Activated CD4-positive, alpha-beta memory T cell treated with anti-CD3 and anti-CD28 coated beads, Interleukin-2, amount 10 ng/mL, durations not matched to agents 7 days and 5 days (primary cell): ENCODE results near the gene ESCO1. TPM values are rescaled to one million over a fixed set of nuclear protein-coding genes. Genes with fewer than 3 reads are reported as not detected.

Source experiments
- CTCF ChIA-PET: fragments of 350-600 bp; sonication (Branson Sonifier 250); formaldehyde crosslinking; loops from one replicate; lab custom pipeline; 2021; ENCODE audit warnings: antibody characterized with exemption, inconsistent platforms; lab: Charles Lee
- POLR2A ChIA-PET: fragments of 350-600 bp; sonication (Branson Sonifier 250); formaldehyde crosslinking; loops from one replicate; lab custom pipeline; 2021; ENCODE audit warnings: antibody characterized with exemption; lab: Charles Lee
- DNase-seq: peaks from one replicate; pipeline ENCODE4 v3.0.0-alpha.2; 2020
- H3K27ac Mint-ChIP-seq: one replicate; pipeline ENCODE4 v1.8.0; 2021; ENCODE audit warnings: mild to moderate bottlenecking, mixed read lengths
- H3K27me3 Mint-ChIP-seq: one replicate; pipeline ENCODE4 v1.8.0; 2021; ENCODE audit warnings: mixed read lengths
- H3K36me3 Mint-ChIP-seq: one replicate; pipeline ENCODE4 v1.8.0; 2021; ENCODE audit warnings: low read depth, mixed read lengths
- H3K4me1 Mint-ChIP-seq: one replicate; pipeline ENCODE4 v1.8.0; 2021; ENCODE audit warnings: mixed read lengths
- H3K4me3 Mint-ChIP-seq: one replicate; pipeline ENCODE4 v1.8.0; 2021; ENCODE audit warnings: mild to moderate bottlenecking, mixed read lengths
- H3K9me3 Mint-ChIP-seq: one replicate; pipeline ENCODE4 v1.8.0; 2021; ENCODE audit warnings: mixed read lengths
- total RNA-seq, 2 experiments: library from RNA; stranded (reverse); gene quantifications; one replicate each; pipeline ENCODE4 v1.2.3, GENCODE V29; 2021

ESCO1 gene
- total RNA-seq, 2 experiments from 2014 or later = 22.8 to 22.9 TPM

DNA sequence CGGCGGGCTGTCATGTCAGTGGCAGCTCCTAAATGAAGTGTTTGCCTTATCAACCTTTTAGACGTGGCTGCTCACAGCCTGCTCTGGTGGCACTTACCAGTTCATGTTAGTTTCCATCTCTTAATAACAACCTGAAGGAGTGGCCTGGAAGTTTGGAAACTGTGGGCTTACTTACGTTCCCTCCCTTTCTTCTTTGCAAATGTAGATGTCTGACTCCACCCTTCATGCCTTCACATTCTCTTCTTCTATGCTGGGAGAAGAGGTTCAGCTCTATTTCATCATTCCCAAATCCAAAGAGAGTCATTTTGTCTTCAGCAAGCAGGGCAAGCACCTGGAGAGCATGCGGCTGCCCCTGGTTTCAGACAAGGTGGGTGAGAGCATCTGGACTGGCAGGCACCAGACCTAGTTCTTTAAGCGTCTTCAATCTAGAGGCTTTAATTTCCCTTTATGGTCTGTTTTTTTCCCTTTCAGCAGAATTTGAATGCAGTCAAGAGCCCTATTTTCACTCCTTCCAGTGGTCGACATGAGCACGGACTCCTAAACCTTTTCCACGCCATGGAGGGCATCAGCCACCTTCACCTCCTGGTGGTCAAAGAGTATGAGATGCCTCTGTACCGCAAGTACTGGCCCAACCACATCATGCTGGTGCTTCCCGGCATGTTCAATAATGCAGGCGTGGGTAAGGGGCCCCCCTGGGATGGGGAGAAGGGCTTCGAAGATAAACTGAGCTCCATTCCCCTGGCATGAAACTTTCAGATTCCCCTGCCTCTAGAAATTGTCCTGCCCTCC lies 92.4 kb downstream of the ESCO1 start:
- POLR2A ChIA-PET = interaction anchor here (0.6 kb wide), 1 partner anchor 1911 kb away, joined by 5 read pairs; no protein-coding TSS in a partner anchor
- no peak for DNase-seq
- Mint-ChIP-seq H3K36me3 (no peaks in the 10 kb centered on the region), H3K4me3 (no peak overlapping the region), H3K4me1 (no peaks in the 10 kb centered on the region), H3K27me3 (no peaks in the 10 kb centered on the region), H3K9me3 (no peaks in the 10 kb centered on the region), H3K27ac (no peak overlapping the region)
- CTCF ChIA-PET = no interaction called here

DNA sequence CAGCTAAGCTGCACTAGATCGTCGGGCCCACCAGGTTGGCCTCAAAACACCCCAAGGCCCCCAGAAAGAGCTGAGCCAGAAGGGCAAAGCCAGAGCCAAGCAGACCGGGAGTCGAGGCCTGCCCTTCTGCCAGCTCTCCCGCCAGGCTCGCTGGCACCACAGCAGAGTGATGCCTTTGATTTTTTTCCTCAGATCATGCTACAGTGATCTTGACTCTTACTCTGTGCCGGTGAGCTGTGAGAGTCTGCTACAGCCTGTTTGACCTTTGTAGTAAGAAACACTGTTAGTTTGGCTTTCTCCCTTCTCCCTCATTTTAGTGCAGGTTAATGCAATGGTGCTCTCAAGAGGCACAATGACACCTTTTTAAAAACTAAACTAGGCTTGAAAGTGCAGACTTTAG lies 97.8 kb downstream of the ESCO1 start:
- no peak overlapping the region for H3K4me3 Mint-ChIP-seq
- ChIA-PET POLR2A (no interaction called here), CTCF (interaction anchor here (0.7 kb wide), 1 partner anchor 8 kb away, joined by 3 read pairs; no protein-coding TSS in a partner anchor)
- no peak for DNase-seq
- no peaks in the 10 kb centered on the region for H3K36me3 Mint-ChIP-seq
- H3K4me1 Mint-ChIP-seq = no peaks in the 10 kb centered on the region
- H3K27me3 Mint-ChIP-seq = no peaks in the 10 kb centered on the region
- no peak overlapping the region for H3K27ac Mint-ChIP-seq
- no peaks in the 10 kb centered on the region for H3K9me3 Mint-ChIP-seq

- no peak overlapping the region for H3K4me3 Mint-ChIP-seq
- peaks cover 1% of the 10 kb centered on the region for H3K27me3 Mint-ChIP-seq
- no peaks in the 10 kb centered on the region for H3K36me3 Mint-ChIP-seq
- H3K9me3 Mint-ChIP-seq = no peaks in the 10 kb centered on the region
- no peak for DNase-seq
- POLR2A ChIA-PET = no interaction called here
- CTCF ChIA-PET = no interaction called here
- no peak overlapping the region for H3K27ac Mint-ChIP-seq
- no peaks in the 10 kb centered on the region for H3K4me1 Mint-ChIP-seq
Observed at GRCh38 chr18:21499997-21500396, 100.5 kb downstream of the ESCO1 start.

GRCh38 chr18:21496277-21496835 lies 104.1 kb downstream of the ESCO1 start:
- Mint-ChIP-seq H3K9me3 (no peaks in the 10 kb centered on the region), H3K4me3 (no peak overlapping the region), H3K27me3 (peaks cover 3% of the 10 kb centered on the region), H3K36me3 (no peaks in the 10 kb centered on the region), H3K4me1 (no peaks in the 10 kb centered on the region), H3K27ac (no peak overlapping the region)
- no peak for DNase-seq
- ChIA-PET CTCF (interaction anchor here (1.0 kb wide), 1 partner anchor 104 kb away, joined by 3 read pairs; the partner anchor contains the start of gene ESCO1), POLR2A (no interaction called here)

- no peak overlapping the region for H3K27ac Mint-ChIP-seq
- H3K9me3 Mint-ChIP-seq = no peaks in the 10 kb centered on the region
- no peaks in the 10 kb centered on the region for H3K4me1 Mint-ChIP-seq
- ChIA-PET POLR2A (no interaction called here), CTCF (no interaction called here)
- H3K36me3 Mint-ChIP-seq = no peaks in the 10 kb centered on the region
- H3K4me3 Mint-ChIP-seq = no peak overlapping the region
- DNase-seq = no peak
- H3K27me3 Mint-ChIP-seq = peaks cover 8% of the 10 kb centered on the region
Observed at GRCh38 chr18:21490748-21491147, 109.8 kb downstream of the ESCO1 start.

DNA sequence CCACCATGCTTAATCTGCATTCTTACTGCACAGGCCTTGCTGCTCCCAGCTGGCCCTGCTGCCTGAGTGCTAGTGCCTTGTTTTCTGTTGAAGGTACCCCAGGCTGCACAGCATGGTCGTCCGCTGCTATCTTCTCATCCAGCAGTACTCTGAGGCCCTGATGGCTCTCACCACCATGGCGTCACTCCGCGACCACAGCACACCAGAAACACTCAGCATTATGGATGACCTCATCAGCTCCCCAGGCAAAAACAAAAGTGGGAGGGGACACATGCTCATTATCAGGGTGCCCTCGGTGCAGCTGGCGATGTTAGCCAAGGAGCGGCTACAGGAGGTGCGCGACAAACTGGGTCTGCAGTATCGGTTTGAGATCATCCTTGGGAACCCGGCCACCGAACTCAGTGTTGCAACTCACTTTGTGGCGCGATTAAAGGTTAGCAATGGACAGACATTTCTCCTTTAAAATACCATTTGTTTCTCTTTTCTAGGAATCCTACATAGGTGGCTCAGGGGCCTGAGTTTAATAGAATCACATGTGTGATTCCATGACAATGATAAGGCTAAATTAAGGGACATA lies 110.5 kb downstream of the ESCO1 start:
- DNase-seq = no peak
- no peak overlapping the region for H3K4me3 Mint-ChIP-seq
- peaks cover 4% of the 10 kb centered on the region for H3K4me1 Mint-ChIP-seq
- H3K9me3 Mint-ChIP-seq = no peaks in the 10 kb centered on the region
- H3K36me3 Mint-ChIP-seq = no peaks in the 10 kb centered on the region
- H3K27me3 Mint-ChIP-seq = peaks cover 8% of the 10 kb centered on the region
- ChIA-PET CTCF (interaction anchor here (0.7 to 3.7 kb wide), 6 partner anchors 16 to 466 kb away, joined by 3 to 13 read pairs (median 3); partner anchors contain the start of gene ESCO1), POLR2A (no interaction called here)
- H3K27ac Mint-ChIP-seq = no peak overlapping the region

GRCh38 chr18:21489119-21489750 lies 111.3 kb downstream of the ESCO1 start:
- peaks cover 4% of the 10 kb centered on the region for H3K4me1 Mint-ChIP-seq
- H3K4me3 Mint-ChIP-seq = no peak overlapping the region
- peak; percentile 29 for DNase-seq
- CTCF ChIA-PET = interaction anchor here (0.6 to 3.7 kb wide), 8 partner anchors 16 to 470 kb away, joined by 3 to 13 read pairs (median 3); partner anchors contain the start of gene ESCO1
- no peaks in the 10 kb centered on the region for H3K9me3 Mint-ChIP-seq
- no peak overlapping the region for H3K27ac Mint-ChIP-seq
- POLR2A ChIA-PET = no interaction called here
- H3K27me3 Mint-ChIP-seq = peaks cover 6% of the 10 kb centered on the region
- no peaks in the 10 kb centered on the region for H3K36me3 Mint-ChIP-seq

GRCh38 chr18:21486905-21487437 lies 113.5 kb downstream of the ESCO1 start:
- H3K36me3 Mint-ChIP-seq = no peaks in the 10 kb centered on the region
- ChIA-PET CTCF (interaction anchor here (3.7 kb wide), 1 partner anchor 469 kb away, joined by 13 read pairs; no protein-coding TSS in a partner anchor), POLR2A (no interaction called here)
- no peaks in the 10 kb centered on the region for H3K9me3 Mint-ChIP-seq
- no peak overlapping the region for H3K27ac Mint-ChIP-seq
- H3K4me3 Mint-ChIP-seq = no peak overlapping the region
- peaks cover 6% of the 10 kb centered on the region for H3K27me3 Mint-ChIP-seq
- no peak for DNase-seq
- H3K4me1 Mint-ChIP-seq = peaks cover 4% of the 10 kb centered on the region

- peaks cover 4% of the 10 kb centered on the region for H3K4me1 Mint-ChIP-seq
- H3K27ac Mint-ChIP-seq = no peak overlapping the region
- peaks cover 13% of the 10 kb centered on the region for H3K27me3 Mint-ChIP-seq
- ChIA-PET CTCF (interaction anchor here (0.7 kb wide), 1 partner anchor 116 kb away, joined by 4 read pairs; the partner anchor contains the start of gene ESCO1), POLR2A (no interaction called here)
- no peak overlapping the region for H3K4me3 Mint-ChIP-seq
- no peaks in the 10 kb centered on the region for H3K9me3 Mint-ChIP-seq
- no peak for DNase-seq
- no peaks in the 10 kb centered on the region for H3K36me3 Mint-ChIP-seq
Observed at GRCh38 chr18:21484851-21485636, 115.5 kb downstream of the ESCO1 start.

- peaks cover 15% of the 10 kb centered on the region for H3K27me3 Mint-ChIP-seq
- no peaks in the 10 kb centered on the region for H3K9me3 Mint-ChIP-seq
- peaks cover 4% of the 10 kb centered on the region for H3K4me1 Mint-ChIP-seq
- no peak overlapping the region for H3K27ac Mint-ChIP-seq
- H3K36me3 Mint-ChIP-seq = no peaks in the 10 kb centered on the region
- POLR2A ChIA-PET = no interaction called here
- no peak for DNase-seq
- H3K4me3 Mint-ChIP-seq = no peak overlapping the region
- CTCF ChIA-PET = no interaction called here
Observed at GRCh38 chr18:21483051-21483450, 117.5 kb downstream of the ESCO1 start.

- CTCF ChIA-PET = no interaction called here
- Mint-ChIP-seq H3K4me1 (peaks cover 4% of the 10 kb centered on the region), H3K27me3 (peaks cover 11% of the 10 kb centered on the region), H3K4me3 (no peak overlapping the region), H3K36me3 (no peaks in the 10 kb centered on the region), H3K27ac (no peak overlapping the region), H3K9me3 (no peaks in the 10 kb centered on the region)
- POLR2A ChIA-PET = no interaction called here
- no peak for DNase-seq
Observed at GRCh38 chr18:21481739-21482138, 118.8 kb downstream of the ESCO1 start.

DNA sequence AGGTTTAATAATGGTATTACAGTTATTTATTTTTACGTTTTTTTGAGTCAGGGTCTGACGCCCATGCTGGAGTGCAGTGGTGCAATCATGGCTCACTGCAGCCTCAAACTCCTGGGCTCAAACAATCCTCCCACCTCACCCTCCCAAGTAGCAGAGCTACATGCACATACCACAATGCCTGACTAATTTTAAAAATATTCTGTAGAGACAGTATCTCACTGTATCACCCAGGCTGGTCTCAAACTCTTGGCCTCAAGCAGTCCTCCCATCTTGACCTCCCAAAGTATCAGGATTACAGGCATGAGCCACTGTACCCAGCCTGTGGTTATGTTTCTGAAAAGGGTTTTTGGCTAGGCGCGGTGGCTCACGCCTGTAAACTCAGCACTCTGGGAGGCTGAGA lies 120.8 kb downstream of the ESCO1 start:
- CTCF ChIA-PET = no interaction called here

More for the DNA sequence above, 120.8 kb downstream of the ESCO1 start:
- no peak for DNase-seq
- Mint-ChIP-seq H3K4me1 (no peaks in the 10 kb centered on the region), H3K9me3 (no peaks in the 10 kb centered on the region), H3K36me3 (no peaks in the 10 kb centered on the region), H3K27me3 (peaks cover 14% of the 10 kb centered on the region), H3K4me3 (no peak overlapping the region), H3K27ac (no peak overlapping the region)
- POLR2A ChIA-PET = no interaction called here
